ENCODE data around the gene PAIP2B. TPM values are rescaled to one million over a fixed set of nuclear protein-coding genes. Genes with fewer than 3 reads are reported as not detected.
"Not testable (repeated sequence)": the region's sequence is repeated elsewhere in the genome, so short reads cannot be mapped to it uniquely, and the experiment has no call there.

Gene PAIP2B
- total RNA-seq, 1 experiment from 2014 or later, result 4.0 TPM

GRCh38 chr2:71186973-71187372, 39.9 kb downstream of the PAIP2B start:
- BruUV-seq (replicated peaks), result no TSS peak
- Histone ChIP-seq H3K9me2 (replicated peaks; ENCODE audit: low read length) (no peaks in the 10 kb centered on the region), H4K20me1 (ENCODE audit: low read length) (no peaks in the 10 kb centered on the region), H3K79me2 (ENCODE audit: low read length) (no peaks in the 10 kb centered on the region), H3K4me1 (ENCODE audit: insufficient read depth, low read length) (peaks cover 4% of the 10 kb centered on the region), H3K4me2 (ENCODE audit: low read length) (no peak overlapping the region), H3K9ac (ENCODE audit: low read length) (no peak overlapping the region), H3K27ac (ENCODE audit: low read length) (no peak overlapping the region), H3K27me3 (ENCODE audit: low read length) (no peaks in the 10 kb centered on the region), H3K4me3 (ENCODE audit: low read length) (no peak overlapping the region), H2AFZ (ENCODE audit: low read length) (no peak overlapping the region), H3K9me3 (ENCODE audit: low read length) (no peaks in the 10 kb centered on the region), H3F3A (ENCODE audit: low read length, unreplicated experiment) (no peaks in the 10 kb centered on the region), H3K36me3 (ENCODE audit: low read depth, low read length) (no peaks in the 10 kb centered on the region)
- ATAC-seq (no peak), DNase-seq (no peak)
- no peak for TF ChIP-seq EZH2phosphoT487 (IDR thresholded peaks at IDR 0.05; ENCODE audit: borderline replicate concordance, low read length)
- no peak for TF ChIP-seq EZH2 (IDR thresholded peaks at IDR 0.05; ENCODE audit: low read length, unreplicated experiment)
- TF ChIP-seq CTCF (conservative IDR thresholded peaks at IDR 0.05; ENCODE audit: low read depth, low read length), result no peak
- CTCF ChIA-PET, result interaction anchor here (0.6 kb wide), 1 partner anchor 36 kb away, joined by 3 read pairs; no protein-coding TSS in a partner anchor
- POLR2A ChIA-PET (ENCODE audit: unreplicated experiment), result no interaction called here
- intact Hi-C loops (cut with micrococcal nuclease), result no loop called here

- H3K27me3 ChIP-seq (ENCODE audit: low read length); H3K36me3 ChIP-seq (ENCODE audit: low read depth, low read length); H3F3A ChIP-seq (ENCODE audit: low read length, unreplicated experiment); CTCF ChIA-PET; H3K9ac ChIP-seq (ENCODE audit: low read length); H3K27ac ChIP-seq (ENCODE audit: low read length); H3K9me2 ChIP-seq (replicated peaks; ENCODE audit: low read length); BruUV-seq (replicated peaks); H3K4me3 ChIP-seq (ENCODE audit: low read length); H2AFZ ChIP-seq (ENCODE audit: low read length); H3K4me2 ChIP-seq (ENCODE audit: low read length); POLR2A ChIA-PET (ENCODE audit: unreplicated experiment); H3K9me3 ChIP-seq (ENCODE audit: low read length); H3K79me2 ChIP-seq (ENCODE audit: low read length); H4K20me1 ChIP-seq (ENCODE audit: low read length); DNase-seq; ATAC-seq; intact Hi-C loops (cut with micrococcal nuclease): not testable (repeated sequence)
- H3K4me1 ChIP-seq (ENCODE audit: insufficient read depth, low read length), result peaks cover 13% of the 10 kb centered on the region
Observed at GRCh38 chr2:71183306-71184115, 43.4 kb downstream of the PAIP2B start.

GRCh38 chr2:71181316-71181715, 45.6 kb downstream of the PAIP2B start:
- Histone ChIP-seq H3K9ac (ENCODE audit: low read length) (no peak overlapping the region), H2AFZ (ENCODE audit: low read length) (no peak overlapping the region), H3F3A (ENCODE audit: low read length, unreplicated experiment) (no peaks in the 10 kb centered on the region), H3K9me2 (replicated peaks; ENCODE audit: low read length) (no peaks in the 10 kb centered on the region), H3K27ac (ENCODE audit: low read length) (no peak overlapping the region), H3K79me2 (ENCODE audit: low read length) (no peaks in the 10 kb centered on the region), H3K36me3 (ENCODE audit: low read depth, low read length) (no peaks in the 10 kb centered on the region), H3K4me1 (ENCODE audit: insufficient read depth, low read length) (peaks cover 13% of the 10 kb centered on the region), H3K4me3 (ENCODE audit: low read length) (no peak overlapping the region), H3K4me2 (ENCODE audit: low read length) (no peak overlapping the region), H3K9me3 (ENCODE audit: low read length) (no peaks in the 10 kb centered on the region), H4K20me1 (ENCODE audit: low read length) (no peaks in the 10 kb centered on the region), H3K27me3 (ENCODE audit: low read length) (no peaks in the 10 kb centered on the region)
- POLR2A ChIA-PET (ENCODE audit: unreplicated experiment), result no interaction called here
- ATAC-seq, result peak; percentile 89
- intact Hi-C loops (cut with micrococcal nuclease), result no loop called here
- no TSS peak for BruUV-seq (replicated peaks)
- CTCF ChIA-PET, result no interaction called here
- peak; percentile 75 for DNase-seq
- TF ChIP-seq CTCF (conservative IDR thresholded peaks at IDR 0.05; ENCODE audit: low read depth, low read length) (no peak), EZH2 (IDR thresholded peaks at IDR 0.05; ENCODE audit: low read length, unreplicated experiment) (no peak), EZH2phosphoT487 (IDR thresholded peaks at IDR 0.05; ENCODE audit: borderline replicate concordance, low read length) (no peak)

DNA sequence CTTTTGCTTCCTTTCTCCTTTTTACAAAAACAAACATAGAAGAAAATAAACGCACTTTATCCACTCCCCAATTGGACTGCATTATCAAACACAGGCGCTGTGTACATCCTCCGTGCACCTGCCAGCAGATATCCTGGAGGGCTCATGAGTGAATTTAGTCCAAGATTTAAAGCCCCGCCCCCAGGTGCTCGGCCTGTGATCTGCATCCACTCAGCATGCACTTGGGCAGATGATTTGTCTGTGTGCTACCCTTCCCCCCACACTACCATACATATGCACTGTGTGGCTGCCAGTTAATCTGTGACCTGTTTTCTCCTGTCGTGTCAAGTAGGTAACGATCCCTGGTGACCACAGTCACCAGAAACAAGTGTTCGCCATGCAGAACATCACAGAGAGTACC, 48.1 kb downstream of the PAIP2B start:
- H3K27me3 ChIP-seq (ENCODE audit: low read length); DNase-seq; intact Hi-C loops (cut with micrococcal nuclease); H3K9me3 ChIP-seq (ENCODE audit: low read length); H2AFZ ChIP-seq (ENCODE audit: low read length); H3K4me1 ChIP-seq (ENCODE audit: insufficient read depth, low read length); H3K4me2 ChIP-seq (ENCODE audit: low read length); H3K27ac ChIP-seq (ENCODE audit: low read length); H3K36me3 ChIP-seq (ENCODE audit: low read depth, low read length); H3F3A ChIP-seq (ENCODE audit: low read length, unreplicated experiment); H3K79me2 ChIP-seq (ENCODE audit: low read length); BruUV-seq (replicated peaks); H4K20me1 ChIP-seq (ENCODE audit: low read length); H3K9ac ChIP-seq (ENCODE audit: low read length); H3K9me2 ChIP-seq (replicated peaks; ENCODE audit: low read length); H3K4me3 ChIP-seq (ENCODE audit: low read length); CTCF ChIA-PET; POLR2A ChIA-PET (ENCODE audit: unreplicated experiment); ATAC-seq: not testable (repeated sequence)

All from PC-3 (cell line).